ENCODE data around the gene PIGS.

The PIGS gene

GRCh38 chr17:28550858-28551257, 20.5 kb downstream of the PIGS start:
- DNase-seq (ENCODE audit: low read depth in 2 of 2), result no peak

GRCh38 chr17:28549236-28550132, 21.8 kb downstream of the PIGS start:
- no peak for DNase-seq (ENCODE audit: low read depth in 2 of 2)

GRCh38 chr17:28548417-28549130, 22.8 kb downstream of the PIGS start:
- no peak for DNase-seq (ENCODE audit: low read depth in 2 of 2)

- no peak for DNase-seq (ENCODE audit: low read depth in 2 of 2)
Measured at GRCh38 chr17:28547623-28548416, 23.5 kb downstream of the PIGS start.

GRCh38 chr17:28547096-28547622, 24.2 kb downstream of the PIGS start:
- DNase-seq (ENCODE audit: low read depth in 2 of 2), result no peak

GRCh38 chr17:28545787-28546415, 25.4 kb downstream of the PIGS start:
- no peak for DNase-seq (ENCODE audit: low read depth in 2 of 2)

GRCh38 chr17:28545141-28545503, 26.2 kb downstream of the PIGS start:
- DNase-seq (ENCODE audit: low read depth in 2 of 2), result no peak

- DNase-seq (ENCODE audit: low read depth in 2 of 2), result no peak
Measured at GRCh38 chr17:28544402-28545140, 26.8 kb downstream of the PIGS start.

- no peak for DNase-seq (ENCODE audit: low read depth in 2 of 2)
Measured at GRCh38 chr17:28541439-28541838, 29.9 kb downstream of the PIGS start.

- no peak for DNase-seq (ENCODE audit: low read depth in 2 of 2)
Measured at GRCh38 chr17:28540231-28540630, 31.1 kb downstream of the PIGS start.

- no peak for DNase-seq (ENCODE audit: low read depth in 2 of 2)
Measured at GRCh38 chr17:28538296-28538895, 32.9 kb downstream of the PIGS start.

- no peak for DNase-seq (ENCODE audit: low read depth in 2 of 2)
Measured at GRCh38 chr17:28537219-28537610, 34.1 kb downstream of the PIGS start.

GRCh38 chr17:28536532-28537218, 34.6 kb downstream of the PIGS start:
- no peak for DNase-seq (ENCODE audit: low read depth in 2 of 2)

- DNase-seq (ENCODE audit: low read depth in 2 of 2), result no peak
Measured at GRCh38 chr17:28534740-28535375, 36.5 kb downstream of the PIGS start.

GRCh38 chr17:28533091-28533807, 38.1 kb downstream of the PIGS start:
- no peak for DNase-seq (ENCODE audit: low read depth in 2 of 2)

- DNase-seq (ENCODE audit: low read depth in 2 of 2), result no peak
Measured at GRCh38 chr17:28532050-28532960, 39.0 kb downstream of the PIGS start.

- no peak for DNase-seq (ENCODE audit: low read depth in 2 of 2)
Measured at GRCh38 chr17:28530926-28531325, 40.4 kb downstream of the PIGS start.

GRCh38 chr17:28530250-28530649, 41.1 kb downstream of the PIGS start:
- no peak for DNase-seq (ENCODE audit: low read depth in 2 of 2)
